GM12875 (cell line): ENCODE results near the gene CPB1.

Experiments used
- H3K4me3 ChIP-seq: one replicate; pipeline ENCODE4 v1.5.1; 2011; ENCODE audit warnings: low read depth, low read length, control low read depth
- CTCF ChIP-seq: IDR thresholded peaks from 2 replicates; pipeline ENCODE4 v1.5.1; 2011; ENCODE audit warnings: low read depth, mild to moderate bottlenecking, control low read depth, inconsistent platforms, low read length, moderate library complexity, borderline replicate concordance; ENCODE audit not compliant: insufficient read depth

CPB1 gene

GRCh38 chr3:148863814-148864213 lies 36.2 kb downstream of the CPB1 start:
- no peak for TF ChIP-seq CTCF
- no peak overlapping the region for H3K4me3 ChIP-seq

GRCh38 chr3:148865049-148865448 lies 37.4 kb downstream of the CPB1 start, which contains the start of gene CPA3:
TSS of gene CPA3 (plus strand) at chr3:148865296. CDS start at chr3:148865308, 12 bp downstream.
- H3K4me3 ChIP-seq = no peak within 1 kb of the TSS
- TF ChIP-seq CTCF = no peak

- no peak overlapping the region for H3K4me3 ChIP-seq
- no peak for TF ChIP-seq CTCF
These were observed 38.6 kb downstream of the CPB1 start for GRCh38 chr3:148866261-148866660.

- TF ChIP-seq CTCF = no peak
- no peak overlapping the region for H3K4me3 ChIP-seq
These were observed 45.8 kb downstream of the CPB1 start for GRCh38 chr3:148873270-148873927.

- H3K4me3 ChIP-seq = no peak overlapping the region
- TF ChIP-seq CTCF = no peak
These were observed 46.4 kb downstream of the CPB1 start for GRCh38 chr3:148873977-148874376.

GRCh38 chr3:148878095-148878494 lies 50.5 kb downstream of the CPB1 start:
- H3K4me3 ChIP-seq = no peak overlapping the region
- TF ChIP-seq CTCF = no peak

GRCh38 chr3:148879256-148879655 lies 51.6 kb downstream of the CPB1 start:
- no peak for TF ChIP-seq CTCF
- no peak overlapping the region for H3K4me3 ChIP-seq
